ENCODE results near the gene MYO5A.

- no peak for TF ChIP-seq MEF2A (IDR thresholded peaks at IDR 0.05; ENCODE audit: borderline replicate concordance, low read depth)
- TF ChIP-seq POLR2AphosphoS5 (IDR thresholded peaks at IDR 0.05; ENCODE audit: low read depth, low read length) = no peak
- TF ChIP-seq, protein P1, sequence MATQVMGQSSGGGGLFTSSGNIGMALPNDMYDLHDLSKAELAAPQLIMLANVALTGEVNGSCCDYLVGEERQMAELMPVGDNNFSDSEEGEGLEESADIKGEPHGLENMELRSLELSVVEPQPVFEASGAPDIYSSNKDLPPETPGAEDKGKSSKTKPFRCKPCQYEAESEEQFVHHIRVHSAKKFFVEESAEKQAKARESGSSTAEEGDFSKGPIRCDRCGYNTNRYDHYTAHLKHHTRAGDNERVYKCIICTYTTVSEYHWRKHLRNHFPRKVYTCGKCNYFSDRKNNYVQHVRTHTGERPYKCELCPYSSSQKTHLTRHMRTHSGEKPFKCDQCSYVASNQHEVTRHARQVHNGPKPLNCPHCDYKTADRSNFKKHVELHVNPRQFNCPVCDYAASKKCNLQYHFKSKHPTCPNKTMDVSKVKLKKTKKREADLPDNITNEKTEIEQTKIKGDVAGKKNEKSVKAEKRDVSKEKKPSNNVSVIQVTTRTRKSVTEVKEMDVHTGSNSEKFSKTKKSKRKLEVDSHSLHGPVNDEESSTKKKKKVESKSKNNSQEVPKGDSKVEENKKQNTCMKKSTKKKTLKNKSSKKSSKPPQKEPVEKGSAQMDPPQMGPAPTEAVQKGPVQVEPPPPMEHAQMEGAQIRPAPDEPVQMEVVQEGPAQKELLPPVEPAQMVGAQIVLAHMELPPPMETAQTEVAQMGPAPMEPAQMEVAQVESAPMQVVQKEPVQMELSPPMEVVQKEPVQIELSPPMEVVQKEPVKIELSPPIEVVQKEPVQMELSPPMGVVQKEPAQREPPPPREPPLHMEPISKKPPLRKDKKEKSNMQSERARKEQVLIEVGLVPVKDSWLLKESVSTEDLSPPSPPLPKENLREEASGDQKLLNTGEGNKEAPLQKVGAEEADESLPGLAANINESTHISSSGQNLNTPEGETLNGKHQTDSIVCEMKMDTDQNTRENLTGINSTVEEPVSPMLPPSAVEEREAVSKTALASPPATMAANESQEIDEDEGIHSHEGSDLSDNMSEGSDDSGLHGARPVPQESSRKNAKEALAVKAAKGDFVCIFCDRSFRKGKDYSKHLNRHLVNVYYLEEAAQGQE (IDR thresholded peaks at IDR 0.05; ENCODE audit: low read depth, low read length) = no peak
- TF ChIP-seq, protein P2, sequence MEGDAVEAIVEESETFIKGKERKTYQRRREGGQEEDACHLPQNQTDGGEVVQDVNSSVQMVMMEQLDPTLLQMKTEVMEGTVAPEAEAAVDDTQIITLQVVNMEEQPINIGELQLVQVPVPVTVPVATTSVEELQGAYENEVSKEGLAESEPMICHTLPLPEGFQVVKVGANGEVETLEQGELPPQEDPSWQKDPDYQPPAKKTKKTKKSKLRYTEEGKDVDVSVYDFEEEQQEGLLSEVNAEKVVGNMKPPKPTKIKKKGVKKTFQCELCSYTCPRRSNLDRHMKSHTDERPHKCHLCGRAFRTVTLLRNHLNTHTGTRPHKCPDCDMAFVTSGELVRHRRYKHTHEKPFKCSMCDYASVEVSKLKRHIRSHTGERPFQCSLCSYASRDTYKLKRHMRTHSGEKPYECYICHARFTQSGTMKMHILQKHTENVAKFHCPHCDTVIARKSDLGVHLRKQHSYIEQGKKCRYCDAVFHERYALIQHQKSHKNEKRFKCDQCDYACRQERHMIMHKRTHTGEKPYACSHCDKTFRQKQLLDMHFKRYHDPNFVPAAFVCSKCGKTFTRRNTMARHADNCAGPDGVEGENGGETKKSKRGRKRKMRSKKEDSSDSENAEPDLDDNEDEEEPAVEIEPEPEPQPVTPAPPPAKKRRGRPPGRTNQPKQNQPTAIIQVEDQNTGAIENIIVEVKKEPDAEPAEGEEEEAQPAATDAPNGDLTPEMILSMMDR (IDR thresholded peaks at IDR 0.05) = no peak
- no peak for TF ChIP-seq RXRA (IDR thresholded peaks at IDR 0.05; ENCODE audit: borderline replicate concordance, low read depth)
These were observed 170.7 kb downstream of the MYO5A start for GRCh38 chr15:52357949-52358348.

All from SK-N-SH (cell line).